ENCODE measurements around the gene DAGLA.

Gene DAGLA

GRCh38 chr11:61783717-61784505 lies 103.7 kb downstream of the DAGLA start:
- Mint-ChIP-seq H3K27me3 (peaks cover 3% of the 10 kb centered on the region), H3K36me3 (peaks cover 41% of the 10 kb centered on the region), H3K27ac (peak overlapping the region; percentile 28)

DNA sequence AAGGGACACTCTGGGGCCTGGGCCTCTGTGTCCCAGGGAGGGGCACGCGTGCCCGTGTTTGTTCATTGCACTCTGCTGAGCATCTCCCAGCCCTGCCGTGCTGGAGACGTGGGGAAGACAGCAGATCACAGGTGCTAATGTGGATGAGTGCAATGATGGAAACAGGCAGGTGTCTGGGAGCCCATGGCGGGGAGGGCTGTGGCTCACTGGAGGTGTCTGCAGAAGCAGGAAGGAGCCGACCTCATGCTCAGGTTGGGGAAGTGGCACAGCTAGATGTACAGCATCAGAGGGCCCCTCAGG lies 104.3 kb downstream of the DAGLA start:
- Mint-ChIP-seq H3K27ac (peak overlapping the region; percentile 28), H3K4me1 (peaks cover 20% of the 10 kb centered on the region), H3K36me3 (peaks cover 42% of the 10 kb centered on the region), H3K27me3 (no peaks in the 10 kb centered on the region), H3K9me3 (no peaks in the 10 kb centered on the region), H3K4me3 (no peak overlapping the region)
- no peak for ATAC-seq

More at GRCh38 chr11:61783717-61784505, 103.7 kb downstream of the DAGLA start:
- no peak for ATAC-seq
- Mint-ChIP-seq H3K4me3 (no peak overlapping the region), H3K4me1 (peaks cover 20% of the 10 kb centered on the region), H3K9me3 (no peaks in the 10 kb centered on the region)

GRCh38 chr11:61785837-61786402 lies 105.7 kb downstream of the DAGLA start:
- H3K4me3 Mint-ChIP-seq, result no peak overlapping the region
- peak; percentile 42 for ATAC-seq
- H3K9me3 Mint-ChIP-seq, result no peaks in the 10 kb centered on the region

DNA sequence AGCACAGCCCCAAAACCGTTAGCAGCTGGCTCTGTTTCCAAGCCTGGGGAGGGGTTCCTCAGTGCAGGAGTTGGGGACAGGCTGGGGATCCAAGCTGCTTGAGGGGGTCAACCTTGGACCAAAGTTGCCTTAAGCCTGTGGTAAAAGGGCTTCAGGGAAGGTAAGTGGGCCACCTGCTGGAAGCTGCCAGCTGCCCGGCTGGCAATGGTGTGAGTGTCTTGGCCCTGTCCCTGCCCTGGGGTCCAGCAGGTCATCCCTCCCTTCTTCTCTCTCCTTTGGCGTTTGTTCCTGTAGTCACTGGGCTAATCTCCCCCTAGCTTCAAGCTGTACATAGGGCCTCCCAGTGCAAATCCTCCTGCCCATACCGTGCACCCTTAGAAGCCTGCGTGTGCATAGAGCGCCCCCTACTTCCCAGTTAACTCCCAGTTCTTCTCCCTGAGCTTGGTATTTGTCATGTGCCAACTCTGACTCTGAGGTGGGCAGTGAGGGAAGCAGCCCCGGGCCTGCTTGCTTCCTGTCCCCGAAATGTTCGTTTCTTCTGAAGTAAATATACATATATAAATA lies 107.8 kb downstream of the DAGLA start:
- no peaks in the 10 kb centered on the region for H3K27me3 Mint-ChIP-seq
- H3K9me3 Mint-ChIP-seq, result no peaks in the 10 kb centered on the region
- peaks cover 49% of the 10 kb centered on the region for H3K36me3 Mint-ChIP-seq
- no peak for ATAC-seq
- H3K4me1 Mint-ChIP-seq, result peaks cover 32% of the 10 kb centered on the region
- H3K27ac Mint-ChIP-seq, result no peak overlapping the region
- no peak overlapping the region for H3K4me3 Mint-ChIP-seq

More at GRCh38 chr11:61785837-61786402, 105.7 kb downstream of the DAGLA start:
- H3K27me3 Mint-ChIP-seq, result no peaks in the 10 kb centered on the region
- peaks cover 51% of the 10 kb centered on the region for H3K36me3 Mint-ChIP-seq
- peaks cover 20% of the 10 kb centered on the region for H3K4me1 Mint-ChIP-seq
- no peak overlapping the region for H3K27ac Mint-ChIP-seq

DNA sequence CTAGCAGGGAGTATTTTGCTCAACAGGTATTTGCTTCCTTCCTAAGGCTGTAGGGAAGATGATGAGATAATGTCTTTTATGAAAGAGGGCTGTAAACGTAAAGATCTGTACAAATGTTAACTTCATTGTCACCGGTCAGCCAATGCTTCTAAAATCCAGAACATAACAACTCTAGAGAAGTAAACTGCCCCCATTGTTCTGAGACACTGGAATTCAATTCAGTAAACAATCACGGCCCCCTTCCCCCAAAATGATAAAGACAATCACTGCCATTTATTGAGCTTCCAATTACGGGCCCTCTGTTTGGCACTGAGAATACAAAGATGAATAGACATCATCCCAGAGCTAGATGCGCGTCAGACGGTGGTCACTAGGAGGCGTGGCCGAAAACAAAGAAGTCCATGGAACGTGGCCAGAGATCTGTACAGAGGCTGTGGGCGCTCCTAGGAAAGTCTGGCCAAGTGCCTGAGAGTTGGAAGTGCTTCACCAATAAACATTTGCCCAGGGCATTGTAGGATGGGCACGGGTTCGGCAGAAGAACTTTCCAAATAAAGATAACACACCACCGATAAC lies 111.6 kb downstream of the DAGLA start:
- ATAC-seq, result peak; percentile 53
- Mint-ChIP-seq H3K9me3 (no peaks in the 10 kb centered on the region), H3K36me3 (peaks cover 35% of the 10 kb centered on the region), H3K4me3 (peak overlapping the region; percentile 88), H3K27ac (peak overlapping the region; percentile 99), H3K4me1 (peaks cover 22% of the 10 kb centered on the region), H3K27me3 (no peaks in the 10 kb centered on the region)

- Mint-ChIP-seq H3K27ac (peak within 1 kb of the TSS; percentile 99), H3K27me3 (no peaks in the 10 kb centered on the region), H3K36me3 (peaks cover 35% of the 10 kb centered on the region), H3K4me1 (peaks cover 22% of the 10 kb centered on the region), H3K9me3 (no peaks in the 10 kb centered on the region), H3K4me3 (peak within 1 kb of the TSS; percentile 88)
- peak; percentile 97 for ATAC-seq
Observed at GRCh38 chr11:61792310-61793082, 112.3 kb downstream of the DAGLA start, which contains the start of the genes FEN1 and TMEM258. TSS of gene FEN1 (plus strand) at chr11:61792911. CDS start at chr11:61795362, 2,451 bp downstream. TSS of gene TMEM258 (minus strand) at chr11:61792599. CDS start at chr11:61792558, 41 bp downstream.

GRCh38 chr11:61793083-61793828 lies 113.1 kb downstream of the DAGLA start:
- H3K27me3 Mint-ChIP-seq, result no peaks in the 10 kb centered on the region

DNA sequence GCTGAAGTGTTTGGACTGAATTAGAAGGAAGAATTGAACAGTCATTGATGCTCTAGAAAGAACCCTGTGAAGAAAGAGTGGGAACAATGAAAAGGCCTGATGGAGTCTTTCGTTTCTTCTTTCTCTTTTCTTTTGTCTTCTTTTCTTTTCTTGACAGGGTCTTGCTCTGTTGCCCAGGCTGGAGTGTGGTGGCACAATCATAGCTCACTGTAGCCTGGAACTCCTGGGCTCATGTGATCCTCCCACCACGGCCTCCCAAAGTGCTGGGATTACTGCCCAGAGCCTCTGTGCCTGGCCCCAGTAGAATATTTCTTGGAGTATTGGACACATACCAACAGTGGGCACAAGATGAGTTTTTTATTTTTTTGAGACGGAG lies 113.6 kb downstream of the DAGLA start:
- H3K36me3 Mint-ChIP-seq, result peaks cover 25% of the 10 kb centered on the region
- H3K9me3 Mint-ChIP-seq, result no peaks in the 10 kb centered on the region
- H3K4me3 Mint-ChIP-seq, result peak overlapping the region; percentile 88
- ATAC-seq, result no peak
- H3K4me1 Mint-ChIP-seq, result peaks cover 22% of the 10 kb centered on the region
- peak overlapping the region; percentile 99 for H3K27ac Mint-ChIP-seq
- no peaks in the 10 kb centered on the region for H3K27me3 Mint-ChIP-seq

More at GRCh38 chr11:61793083-61793828, 113.1 kb downstream of the DAGLA start:
- Mint-ChIP-seq H3K4me1 (peaks cover 22% of the 10 kb centered on the region), H3K36me3 (peaks cover 30% of the 10 kb centered on the region), H3K9me3 (no peaks in the 10 kb centered on the region), H3K4me3 (peak overlapping the region; percentile 88), H3K27ac (peak overlapping the region; percentile 99)
- no peak for ATAC-seq

- no peak overlapping the region for H3K4me3 Mint-ChIP-seq
- H3K27ac Mint-ChIP-seq, result no peak overlapping the region
- no peak for ATAC-seq
- peaks cover 22% of the 10 kb centered on the region for H3K4me1 Mint-ChIP-seq
- H3K9me3 Mint-ChIP-seq, result no peaks in the 10 kb centered on the region
- peaks cover 22% of the 10 kb centered on the region for H3K36me3 Mint-ChIP-seq
- no peaks in the 10 kb centered on the region for H3K27me3 Mint-ChIP-seq
Observed at GRCh38 chr11:61794579-61794978, 114.4 kb downstream of the DAGLA start.

DNA sequence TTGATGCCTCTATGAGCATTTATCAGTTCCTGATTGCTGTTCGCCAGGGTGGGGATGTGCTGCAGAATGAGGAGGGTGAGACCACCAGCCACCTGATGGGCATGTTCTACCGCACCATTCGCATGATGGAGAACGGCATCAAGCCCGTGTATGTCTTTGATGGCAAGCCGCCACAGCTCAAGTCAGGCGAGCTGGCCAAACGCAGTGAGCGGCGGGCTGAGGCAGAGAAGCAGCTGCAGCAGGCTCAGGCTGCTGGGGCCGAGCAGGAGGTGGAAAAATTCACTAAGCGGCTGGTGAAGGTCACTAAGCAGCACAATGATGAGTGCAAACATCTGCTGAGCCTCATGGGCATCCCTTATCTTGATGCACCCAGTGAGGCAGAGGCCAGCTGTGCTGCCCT lies 115.3 kb downstream of the DAGLA start:
- H3K9me3 Mint-ChIP-seq, result no peaks in the 10 kb centered on the region
- H3K27ac Mint-ChIP-seq, result no peak overlapping the region
- peaks cover 22% of the 10 kb centered on the region for H3K4me1 Mint-ChIP-seq
- H3K4me3 Mint-ChIP-seq, result no peak overlapping the region
- H3K36me3 Mint-ChIP-seq, result peaks cover 17% of the 10 kb centered on the region
- no peak for ATAC-seq
- no peaks in the 10 kb centered on the region for H3K27me3 Mint-ChIP-seq

DNA sequence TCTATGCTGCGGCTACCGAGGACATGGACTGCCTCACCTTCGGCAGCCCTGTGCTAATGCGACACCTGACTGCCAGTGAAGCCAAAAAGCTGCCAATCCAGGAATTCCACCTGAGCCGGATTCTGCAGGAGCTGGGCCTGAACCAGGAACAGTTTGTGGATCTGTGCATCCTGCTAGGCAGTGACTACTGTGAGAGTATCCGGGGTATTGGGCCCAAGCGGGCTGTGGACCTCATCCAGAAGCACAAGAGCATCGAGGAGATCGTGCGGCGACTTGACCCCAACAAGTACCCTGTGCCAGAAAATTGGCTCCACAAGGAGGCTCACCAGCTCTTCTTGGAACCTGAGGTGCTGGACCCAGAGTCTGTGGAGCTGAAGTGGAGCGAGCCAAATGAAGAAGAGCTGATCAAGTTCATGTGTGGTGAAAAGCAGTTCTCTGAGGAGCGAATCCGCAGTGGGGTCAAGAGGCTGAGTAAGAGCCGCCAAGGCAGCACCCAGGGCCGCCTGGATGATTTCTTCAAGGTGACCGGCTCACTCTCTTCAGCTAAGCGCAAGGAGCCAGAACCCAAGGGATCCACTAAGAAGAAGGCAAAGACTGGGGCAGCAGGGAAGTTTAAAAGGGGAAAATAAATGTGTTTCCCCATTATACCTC lies 115.8 kb downstream of the DAGLA start:
- no peaks in the 10 kb centered on the region for H3K9me3 Mint-ChIP-seq
- H3K27ac Mint-ChIP-seq, result no peak overlapping the region
- H3K4me1 Mint-ChIP-seq, result peaks cover 22% of the 10 kb centered on the region
- no peak overlapping the region for H3K4me3 Mint-ChIP-seq
- peaks cover 20% of the 10 kb centered on the region for H3K36me3 Mint-ChIP-seq
- no peaks in the 10 kb centered on the region for H3K27me3 Mint-ChIP-seq
- no peak for ATAC-seq

All from stimulated activated memory B cell treated with anti-CD40 and anti-IgM and Interleukin-4, amounts not matched to agents 10 μg/mL and 1 μg/mL and 100 μg/mL, for 72 hours (primary cell).